BLaER1 treated with 17β-estradiol and CSF1 and Interleukin-3, amounts not matched to agents 10 nM and 100 nM (cell line): ENCODE results near the gene CBX3.
"Not testable (repeated sequence)": the region's sequence is repeated elsewhere in the genome, so short reads cannot be mapped to it uniquely, and the experiment has no call there.

Experiments
- H3K27ac ChIP-seq, 11 experiments: shearing (Covaris generic); formaldehyde crosslinking; 2 replicates each; pipeline ENCODE4 v1.8.1; 2022
- H3K27me3 ChIP-seq, 11 experiments: shearing (Covaris generic); formaldehyde crosslinking; 2 replicates each; pipeline ENCODE4 v1.8.1; 2022
- H3K36me3 ChIP-seq, 11 experiments: shearing (Covaris generic); formaldehyde crosslinking; 2 replicates each; pipeline ENCODE4 v1.8.1; 2022
- H3K4me1 ChIP-seq, 10 experiments: shearing (Covaris generic); formaldehyde crosslinking; 2 replicates each; pipeline ENCODE4 v1.8.1; 2022
- H3K4me2 ChIP-seq, 11 experiments: shearing (Covaris generic); formaldehyde crosslinking; 2 replicates each; pipeline ENCODE4 v1.8.1; 2022
- H3K4me3 ChIP-seq, 10 experiments: shearing (Covaris generic); formaldehyde crosslinking; 2 replicates each; pipeline ENCODE4 v1.8.1; 2022
- H3K9ac ChIP-seq, 11 experiments: shearing (Covaris generic); formaldehyde crosslinking; 2 replicates each; pipeline ENCODE4 v1.8.1; 2022
- H3K9me3 ChIP-seq, 11 experiments: shearing (Covaris generic); formaldehyde crosslinking; replicated peaks in 1 of 11; 2 replicates each; pipeline ENCODE4 v1.8.1; 2022
- H4K20me1 ChIP-seq, 11 experiments: shearing (Covaris generic); formaldehyde crosslinking; 2 replicates each; pipeline ENCODE4 v1.8.1; 2022
- Cebpa-rat ChIP-seq, 11 experiments: shearing (Covaris generic); IDR thresholded peaks; 2 replicates each; pipeline ENCODE4 v1.8.1; 2022

Gene CBX3

DNA sequence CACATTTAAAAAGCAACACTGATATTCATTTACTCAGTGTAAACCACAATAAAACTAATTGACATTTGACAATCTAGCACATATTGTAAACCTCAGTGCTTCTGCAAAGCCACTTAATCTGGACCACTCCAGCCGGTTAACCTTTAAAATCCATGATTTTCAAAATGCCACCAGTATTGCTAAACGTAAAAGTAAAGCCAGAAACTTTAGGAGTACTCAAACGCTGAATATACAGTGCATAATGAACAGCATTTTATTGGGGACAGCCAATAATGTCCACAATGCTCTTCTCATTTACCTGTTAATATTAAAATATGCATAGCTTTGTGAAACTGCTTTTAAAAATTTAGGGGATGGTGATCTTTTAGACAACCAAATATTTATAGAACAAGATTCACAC, 11.8 kb upstream of the CBX3 start:
- Histone ChIP-seq H3K27me3 (no peaks in the 10 kb centered on the region), H3K27ac (no peak overlapping the region), H3K4me2 (no peak overlapping the region), H3K4me1 (peaks cover 24 to 45% (median 29%) of the 10 kb centered on the region in 10 experiments), H3K9ac (no peak overlapping the region), H3K36me3 (peaks cover 67 to 97% (median 76%) of the 10 kb centered on the region in 11 experiments), H3K9me3 (no peaks in the 10 kb centered on the region), H3K4me3 (no peak overlapping the region), H4K20me1 (peaks cover 97 to 100% (median 100%) of the 10 kb centered on the region in 11 experiments)
- no peak for TF ChIP-seq Cebpa-rat (IDR thresholded peaks at IDR 0.05)

DNA sequence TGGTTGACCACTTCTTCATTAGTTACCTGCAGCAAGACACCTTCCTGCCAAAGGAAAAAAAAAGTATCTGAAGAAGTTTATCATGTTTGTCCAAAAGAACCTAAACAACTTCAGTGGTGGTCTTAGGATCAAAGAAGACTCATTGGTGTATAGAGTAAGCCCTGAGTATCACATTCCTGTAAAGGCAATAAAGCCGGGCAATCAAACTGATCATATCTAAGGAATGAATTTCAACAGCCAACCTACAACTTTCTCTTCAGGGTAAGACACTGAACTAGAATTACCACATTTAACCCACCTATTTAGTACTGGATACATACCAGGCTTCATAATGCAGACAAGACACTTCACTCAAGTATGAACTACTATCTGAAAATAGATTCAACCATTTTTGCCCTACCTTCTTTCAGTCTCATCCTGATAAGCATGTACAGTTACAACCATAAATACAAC, 11.1 kb upstream of the CBX3 start:
- peaks cover 97 to 100% (median 100%) of the 10 kb centered on the region in 11 experiments for H4K20me1 ChIP-seq
- H3K9ac ChIP-seq: no peak overlapping the region
- peaks cover 30 to 52% (median 36%) of the 10 kb centered on the region in 10 experiments for H3K4me1 ChIP-seq
- no peak overlapping the region for H3K27ac ChIP-seq
- H3K9me3 ChIP-seq: no peaks in the 10 kb centered on the region
- no peak overlapping the region for H3K4me3 ChIP-seq
- no peak for TF ChIP-seq Cebpa-rat (IDR thresholded peaks at IDR 0.05)
- no peaks in the 10 kb centered on the region for H3K27me3 ChIP-seq
- peaks cover 75 to 97% (median 83%) of the 10 kb centered on the region in 11 experiments for H3K36me3 ChIP-seq
- H3K4me2 ChIP-seq: no peak overlapping the region

DNA sequence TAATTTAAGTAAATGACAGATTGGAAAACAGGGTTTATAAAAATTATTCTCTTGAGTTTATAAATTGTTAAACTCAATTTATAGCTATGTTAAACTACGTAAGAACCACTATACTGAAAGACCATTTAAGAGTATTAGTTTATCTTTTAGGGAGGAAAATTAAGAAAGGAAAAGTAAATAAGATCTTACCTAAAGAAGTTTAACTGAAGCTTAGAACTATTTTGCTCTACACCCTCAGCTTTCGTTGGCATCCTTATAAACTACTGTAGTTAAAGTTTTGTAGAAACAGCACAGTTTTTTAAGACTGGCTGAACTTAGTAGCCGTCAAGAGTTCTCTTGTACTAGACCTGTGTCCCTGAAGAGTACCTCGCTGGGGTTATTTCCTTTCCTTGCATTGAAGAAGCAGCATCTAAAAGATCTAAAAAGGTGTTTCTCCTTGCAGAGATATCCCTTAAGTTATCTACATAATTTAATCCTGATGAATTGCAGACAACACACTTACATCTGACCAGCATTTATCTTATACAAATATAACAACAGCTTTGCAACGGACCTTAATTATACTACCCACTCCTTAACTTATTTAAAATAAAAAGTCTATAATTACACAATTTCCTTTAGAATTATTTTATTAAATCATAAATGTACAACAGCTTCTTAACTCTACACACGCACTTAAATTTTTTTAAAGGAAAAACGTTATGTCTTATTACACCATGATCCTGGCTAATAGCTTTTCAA, 10.1 kb upstream of the CBX3 start:
- H3K4me1 ChIP-seq: peaks cover 40 to 62% (median 46%) of the 10 kb centered on the region in 10 experiments
- H3K4me2 ChIP-seq: peak overlapping the region in 1 of 11 experiments; percentile 97; a peak in 2 of 22 replicates
- peaks cover 98 to 100% (median 100%) of the 10 kb centered on the region in 11 experiments for H4K20me1 ChIP-seq
- H3K27ac ChIP-seq: no peak overlapping the region
- H3K27me3 ChIP-seq: no peaks in the 10 kb centered on the region
- no peaks in the 10 kb centered on the region for H3K9me3 ChIP-seq
- no peak overlapping the region for H3K4me3 ChIP-seq
- no peak for TF ChIP-seq Cebpa-rat (IDR thresholded peaks at IDR 0.05)
- peaks cover 84 to 100% (median 93%) of the 10 kb centered on the region in 11 experiments for H3K36me3 ChIP-seq
- H3K9ac ChIP-seq: no peak overlapping the region

DNA sequence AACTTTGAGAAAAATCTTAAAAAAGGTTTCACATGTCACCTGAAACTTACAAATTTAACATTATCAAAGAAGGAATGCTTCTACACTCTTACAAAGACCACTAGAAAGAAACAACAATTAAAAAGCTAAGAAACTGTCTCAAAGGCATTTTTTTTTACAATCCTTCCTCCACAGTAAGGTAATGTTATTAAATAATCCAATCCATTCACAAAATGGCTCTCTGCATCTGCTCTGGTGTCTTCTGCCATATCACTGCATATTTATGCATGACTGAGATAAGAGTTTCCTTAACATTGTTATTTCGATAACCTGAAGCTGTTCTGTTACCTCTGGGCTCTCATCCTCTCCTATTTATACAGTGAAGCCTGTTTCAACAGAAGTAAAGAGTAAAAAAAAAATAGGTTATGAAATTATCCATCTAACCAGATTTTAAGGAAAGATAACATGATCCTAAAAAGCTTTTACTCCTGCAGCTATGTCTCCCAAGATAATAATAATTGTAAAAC, 9.5 kb upstream of the CBX3 start:
- peak overlapping the region in 7 of 11 experiments; percentile 84 to 97 (median 87); a peak in 9 of 22 replicates for H3K4me2 ChIP-seq

DNA sequence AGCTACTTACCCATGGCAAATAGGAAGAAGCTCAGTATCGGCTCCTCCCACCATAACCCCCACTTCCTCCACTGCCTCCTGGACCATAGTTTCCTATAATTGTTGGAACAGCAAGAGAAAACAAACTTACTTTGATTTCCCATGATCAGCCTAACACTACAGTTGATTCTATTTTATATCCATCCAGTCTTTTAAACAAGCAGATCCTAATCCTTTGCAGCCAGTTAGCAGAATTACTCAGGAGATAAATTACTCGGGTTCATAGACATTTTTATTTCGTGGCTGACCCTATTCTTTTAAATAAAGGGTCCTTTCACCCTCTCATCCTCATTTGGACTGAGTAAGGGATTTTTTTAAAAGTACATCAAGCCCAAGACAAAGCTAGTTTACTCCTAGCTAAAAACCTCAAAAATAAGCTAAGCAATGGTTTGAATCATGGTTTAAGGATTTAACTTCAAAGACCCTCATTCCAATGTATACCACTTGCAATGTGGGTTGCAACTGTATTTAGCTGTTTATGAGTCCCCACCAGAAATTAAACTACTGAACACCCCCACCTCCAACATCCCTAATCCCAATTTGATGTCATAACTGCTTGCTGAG, 9.0 kb upstream of the CBX3 start:
- Histone ChIP-seq H3K4me1 (peaks cover 47 to 72% (median 55%) of the 10 kb centered on the region in 10 experiments), H4K20me1 (peaks cover 98 to 100% (median 100%) of the 10 kb centered on the region in 11 experiments), H3K27me3 (no peaks in the 10 kb centered on the region), H3K36me3 (peaks cover 94 to 100% (median 98%) of the 10 kb centered on the region in 11 experiments), H3K27ac (peak overlapping the region in 2 of 11 experiments; percentile 1 to 2; a peak in 2 of 22 replicates), H3K9ac (no peak overlapping the region), H3K4me2 (peak overlapping the region; percentile 81 to 97 (median 87); a peak in 20 of 22 replicates), H3K9me3 (no peaks in the 10 kb centered on the region), H3K4me3 (0 out of 20 replicates have a peak overlapping the region, but pooled peaks of 1 of the 10 experiments have one; percentile 3)
- no peak for TF ChIP-seq Cebpa-rat (IDR thresholded peaks at IDR 0.05)

More for the DNA sequence above, 9.5 kb upstream of the CBX3 start:
- TF ChIP-seq Cebpa-rat (IDR thresholded peaks at IDR 0.05): no peak
- H3K27me3 ChIP-seq: no peaks in the 10 kb centered on the region
- H4K20me1 ChIP-seq: peaks cover 98 to 100% (median 100%) of the 10 kb centered on the region in 11 experiments
- peaks cover 44 to 68% (median 52%) of the 10 kb centered on the region in 10 experiments for H3K4me1 ChIP-seq
- H3K4me3 ChIP-seq: no peak overlapping the region
- no peak overlapping the region for H3K9ac ChIP-seq
- H3K36me3 ChIP-seq: peaks cover 89 to 100% (median 99%) of the 10 kb centered on the region in 11 experiments
- 0 out of 22 replicates have a peak overlapping the region, but pooled peaks of 1 of the 11 experiments have one; percentile 1 for H3K27ac ChIP-seq
- no peaks in the 10 kb centered on the region for H3K9me3 ChIP-seq

DNA sequence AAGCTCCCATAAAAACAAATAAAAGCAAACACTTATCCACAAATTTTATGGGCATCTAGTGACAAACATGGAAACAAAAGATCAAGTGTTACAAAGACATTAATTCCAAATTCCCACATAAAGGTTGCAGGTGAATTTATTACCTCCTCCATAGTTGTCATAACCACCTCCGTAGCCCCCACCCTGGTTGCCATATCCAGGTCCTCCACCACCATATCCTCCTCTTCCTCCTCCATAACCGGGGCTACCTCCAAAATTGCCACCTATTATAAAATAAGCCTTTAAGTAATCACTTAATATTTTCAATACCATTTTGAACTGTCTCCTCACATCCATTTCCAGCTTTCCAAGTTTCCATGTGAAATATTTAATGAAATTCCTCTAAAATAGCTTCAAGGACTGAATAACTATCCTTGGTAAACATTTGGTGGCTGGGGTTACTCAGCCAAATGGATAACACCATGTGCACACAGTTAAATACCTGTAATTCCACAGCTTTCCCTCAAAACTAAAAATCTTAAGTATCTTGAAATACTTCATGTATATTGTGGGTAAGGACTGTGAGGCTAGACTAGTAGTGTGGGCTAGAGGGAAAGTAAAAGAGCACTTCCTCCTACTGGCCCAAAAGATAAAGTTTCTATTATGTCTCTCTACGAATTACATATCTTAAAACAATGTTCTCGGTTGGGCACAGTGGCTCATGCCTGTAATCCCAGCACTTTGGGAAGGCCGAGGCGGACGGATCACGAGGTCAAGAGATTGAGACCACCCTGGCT, 7.9 kb upstream of the CBX3 start:
- H3K9me3 ChIP-seq: no peaks in the 10 kb centered on the region; a peak in 1 of 22 replicates
- peaks cover 47 to 68% (median 55%) of the 10 kb centered on the region in 10 experiments for H3K4me1 ChIP-seq
- no peak for TF ChIP-seq Cebpa-rat (IDR thresholded peaks at IDR 0.05)
- peaks cover 92 to 100% (median 97%) of the 10 kb centered on the region in 11 experiments for H3K36me3 ChIP-seq
- peaks cover 98 to 100% (median 100%) of the 10 kb centered on the region in 11 experiments for H4K20me1 ChIP-seq
- H3K4me2 ChIP-seq: peak overlapping the region; percentile 81 to 97 (median 87)
- H3K4me3 ChIP-seq: peak overlapping the region in 7 of 10 experiments; percentile 3 to 96 (median 28); a peak in 6 of 20 replicates
- H3K27ac ChIP-seq: peak overlapping the region in 3 of 11 experiments; percentile 5 to 22 (median 11); a peak in 1 of 22 replicates
- no peaks in the 10 kb centered on the region for H3K27me3 ChIP-seq
- peak overlapping the region in 3 of 11 experiments; percentile 5 to 38 (median 13); a peak in 5 of 22 replicates for H3K9ac ChIP-seq

DNA sequence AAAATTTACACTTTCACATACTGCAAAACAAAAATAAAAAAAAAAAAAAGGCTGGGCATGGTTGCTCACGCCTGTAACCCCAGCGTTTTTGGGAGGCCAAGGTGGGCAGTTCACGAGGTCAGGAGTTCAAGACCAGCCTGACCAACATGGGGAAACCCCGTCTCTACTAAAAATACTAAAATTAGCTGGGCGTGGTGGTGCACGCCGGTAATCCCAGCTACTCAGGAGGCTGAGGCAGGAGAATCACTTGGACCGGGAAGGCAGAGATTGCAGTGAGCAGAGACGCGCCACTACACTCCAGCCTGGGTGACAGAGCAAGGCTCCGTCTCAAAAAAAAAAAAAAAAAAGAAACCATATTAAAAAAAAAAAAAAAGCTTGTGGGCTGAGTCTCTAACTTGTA, 6.8 kb upstream of the CBX3 start:
- Histone ChIP-seq H3K4me3 (peak overlapping the region in 7 of 10 experiments; percentile 14 to 96 (median 84); a peak in 8 of 20 replicates), H3K4me1 (peaks cover 47 to 64% (median 55%) of the 10 kb centered on the region in 10 experiments), H3K4me2 (peak overlapping the region; percentile 81 to 97 (median 87)), H3K9ac (peak overlapping the region in 4 of 11 experiments; percentile 13 to 41 (median 36); a peak in 7 of 22 replicates), H3K36me3 (peaks cover 88 to 100% (median 97%) of the 10 kb centered on the region in 11 experiments), H4K20me1 (peaks cover 98 to 100% (median 100%) of the 10 kb centered on the region in 11 experiments), H3K27ac (peak overlapping the region in 1 of 11 experiments; percentile 22; a peak in 1 of 22 replicates)
- not testable (repeated sequence) for H3K27me3 ChIP-seq, H3K9me3 ChIP-seq

DNA sequence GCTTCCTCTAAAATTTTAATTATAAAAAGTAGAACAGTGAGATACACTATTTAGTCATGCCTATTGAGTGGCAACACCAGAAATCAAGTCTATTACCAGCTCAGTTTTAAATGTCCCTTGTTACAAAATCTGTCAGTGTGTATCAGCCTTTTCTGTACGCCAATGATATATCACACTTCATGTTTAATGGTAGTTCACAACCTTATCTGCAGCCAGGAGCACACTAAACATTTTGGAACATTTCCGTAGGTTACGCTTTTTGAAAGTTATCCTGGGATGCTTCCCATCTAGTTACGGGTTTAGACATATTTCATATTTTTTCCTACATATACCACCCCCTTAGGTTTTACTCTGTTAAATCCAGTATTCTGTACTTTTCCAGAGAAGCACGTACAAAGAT, 6.4 kb upstream of the CBX3 start:
- peaks cover 96 to 100% (median 100%) of the 10 kb centered on the region in 11 experiments for H4K20me1 ChIP-seq
- peaks cover 47 to 64% (median 55%) of the 10 kb centered on the region in 10 experiments for H3K4me1 ChIP-seq
- H3K9me3 ChIP-seq: no peaks in the 10 kb centered on the region; a peak in 1 of 22 replicates
- H3K27me3 ChIP-seq: no peaks in the 10 kb centered on the region
- peak overlapping the region in 8 of 10 experiments; percentile 14 to 97 (median 88); a peak in 8 of 20 replicates for H3K4me3 ChIP-seq
- peaks cover 84 to 96% (median 93%) of the 10 kb centered on the region in 11 experiments for H3K36me3 ChIP-seq
- no peak overlapping the region for H3K27ac ChIP-seq
- TF ChIP-seq Cebpa-rat (IDR thresholded peaks at IDR 0.05): no peak
- H3K4me2 ChIP-seq: peak overlapping the region; percentile 81 to 97 (median 87)
- peak overlapping the region in 4 of 11 experiments; percentile 17 to 98 (median 40); a peak in 4 of 22 replicates for H3K9ac ChIP-seq
